HL-60/S4 treated with retinoic acid at 250 ng/mL for 4 days and 3 days (cell line): ENCODE results near the gene ESRP2.

Source experiments
- in situ Hi-C: fragments of 300-500 bp; cut with MboI; formaldehyde crosslinking; loops from 2 replicates; pipeline ENCODE4 v1.7.0; 2022; ENCODE audit warnings: low sequenced_read_pairs

The ESRP2 gene

GRCh38 chr16:68227183-68227793 lies 8.6 kb downstream of the ESRP2 start:
- in situ Hi-C loops = no loop called here

GRCh38 chr16:68226116-68226515 lies 9.8 kb downstream of the ESRP2 start:
- in situ Hi-C loops = no loop called here

- in situ Hi-C loops = no loop called here
These were observed 12.9 kb downstream of the ESRP2 start for GRCh38 chr16:68223072-68223471.

DNA sequence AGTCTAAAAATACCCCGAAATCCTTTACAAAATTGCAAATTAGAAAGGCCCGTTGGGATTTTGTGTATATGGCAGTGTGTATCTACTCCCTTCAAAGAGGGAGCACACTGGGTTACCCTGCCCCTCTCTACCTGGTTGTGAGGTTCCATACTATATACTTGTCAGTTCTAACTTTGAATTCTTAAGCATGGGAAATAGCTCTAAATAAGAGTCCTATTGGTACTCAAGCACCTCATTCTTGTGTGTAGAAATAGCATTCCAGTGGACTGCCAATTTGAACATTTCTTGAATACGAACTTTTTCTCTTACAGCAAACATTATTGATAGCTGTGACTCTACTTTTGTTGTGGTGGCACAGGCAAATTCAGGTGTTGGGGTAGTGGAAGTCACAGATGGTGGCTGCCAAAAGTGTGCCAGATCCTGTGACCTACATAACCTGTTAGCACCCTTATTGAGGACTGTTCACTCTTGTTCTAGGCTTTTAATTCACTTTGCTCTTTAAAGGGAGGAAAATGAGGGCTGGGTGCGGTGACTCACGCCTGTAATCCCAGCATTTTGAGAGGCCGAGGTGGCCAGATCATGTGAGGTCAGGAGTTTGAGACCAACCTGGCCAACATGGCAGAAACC lies 16.1 kb downstream of the ESRP2 start:
- in situ Hi-C loops = no loop called here

GRCh38 chr16:68217506-68217905 lies 18.4 kb downstream of the ESRP2 start:
- in situ Hi-C loops = no loop called here

DNA sequence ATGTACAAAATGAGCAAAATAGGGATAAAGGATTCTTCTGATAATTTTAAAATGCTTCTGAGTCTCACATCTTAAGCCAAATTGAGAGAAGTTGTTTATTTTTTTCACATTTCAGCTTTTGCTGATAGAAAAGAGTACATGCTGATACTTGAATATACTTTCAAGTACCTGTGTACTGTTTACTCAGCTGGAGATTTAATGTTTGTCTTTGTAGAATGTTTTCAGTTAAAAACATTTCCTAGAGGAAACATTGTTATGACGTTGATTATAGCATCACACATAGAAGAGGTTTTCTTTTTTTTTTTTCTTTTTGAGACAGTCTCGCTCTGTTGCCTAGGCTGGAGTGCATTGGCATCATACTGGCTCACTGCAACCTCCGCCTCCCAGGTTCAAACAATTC lies 19.7 kb downstream of the ESRP2 start:
- in situ Hi-C loops = no loop called here

DNA sequence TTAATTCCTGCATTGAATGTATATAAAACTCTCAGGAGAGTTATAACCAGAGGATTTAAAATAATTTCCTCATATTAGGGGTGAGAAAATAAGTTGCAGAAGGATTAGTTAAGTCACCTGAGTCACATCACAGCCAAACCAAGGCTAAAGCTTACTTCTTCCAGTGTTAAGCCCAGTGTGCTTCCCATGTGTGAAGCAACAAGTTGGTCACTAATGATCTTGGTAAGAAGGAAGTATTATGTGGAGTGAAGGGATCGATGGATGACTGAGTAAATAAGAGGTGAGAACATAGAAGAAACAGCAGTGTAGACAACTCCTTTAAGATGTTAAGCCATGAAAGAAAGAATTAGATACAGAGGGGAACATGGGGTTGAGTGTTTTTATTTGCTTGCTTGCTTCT lies 20.6 kb downstream of the ESRP2 start:
- in situ Hi-C loops = no loop called here

DNA sequence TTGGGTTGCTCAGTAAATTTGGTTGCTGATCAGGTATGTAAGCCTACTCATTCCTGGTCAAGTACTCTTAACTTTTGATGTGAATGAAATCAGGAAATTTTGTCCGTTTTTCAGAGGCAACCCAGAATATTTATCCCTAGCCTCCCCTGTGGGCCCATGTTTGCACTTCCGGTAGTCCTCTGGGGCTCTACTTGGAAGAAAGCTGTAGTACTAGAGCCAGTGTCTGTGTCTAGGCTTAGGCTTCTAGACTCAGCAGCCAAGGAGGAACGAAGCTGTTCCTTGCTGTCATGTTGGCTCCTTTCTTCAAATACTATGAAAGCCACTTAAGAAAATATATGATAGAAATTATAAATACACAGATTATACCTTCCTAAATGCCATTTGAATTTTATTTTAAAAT lies 21.2 kb downstream of the ESRP2 start:
- in situ Hi-C loops = no loop called here

DNA sequence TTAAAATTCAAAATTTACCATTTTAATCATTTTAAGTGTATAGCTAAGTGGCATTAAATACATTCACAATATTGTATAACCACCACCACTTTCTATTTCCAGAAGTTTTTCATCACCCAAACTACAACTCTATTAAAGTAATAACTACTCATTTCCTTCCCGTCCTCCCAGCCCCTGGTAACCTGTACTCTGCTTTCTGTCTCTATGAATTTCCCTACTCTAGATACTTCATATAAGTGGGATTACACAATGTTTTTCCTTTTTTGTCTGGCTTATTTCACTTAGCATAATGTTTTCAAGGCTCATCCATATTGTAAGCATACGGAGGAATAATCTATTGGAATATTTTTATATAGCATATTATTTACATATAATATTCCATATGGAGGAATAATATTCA lies 29.7 kb downstream of the ESRP2 start:
- in situ Hi-C loops = no loop called here

- in situ Hi-C loops = no loop called here
These were observed 33.8 kb downstream of the ESRP2 start for GRCh38 chr16:68202091-68202519.

DNA sequence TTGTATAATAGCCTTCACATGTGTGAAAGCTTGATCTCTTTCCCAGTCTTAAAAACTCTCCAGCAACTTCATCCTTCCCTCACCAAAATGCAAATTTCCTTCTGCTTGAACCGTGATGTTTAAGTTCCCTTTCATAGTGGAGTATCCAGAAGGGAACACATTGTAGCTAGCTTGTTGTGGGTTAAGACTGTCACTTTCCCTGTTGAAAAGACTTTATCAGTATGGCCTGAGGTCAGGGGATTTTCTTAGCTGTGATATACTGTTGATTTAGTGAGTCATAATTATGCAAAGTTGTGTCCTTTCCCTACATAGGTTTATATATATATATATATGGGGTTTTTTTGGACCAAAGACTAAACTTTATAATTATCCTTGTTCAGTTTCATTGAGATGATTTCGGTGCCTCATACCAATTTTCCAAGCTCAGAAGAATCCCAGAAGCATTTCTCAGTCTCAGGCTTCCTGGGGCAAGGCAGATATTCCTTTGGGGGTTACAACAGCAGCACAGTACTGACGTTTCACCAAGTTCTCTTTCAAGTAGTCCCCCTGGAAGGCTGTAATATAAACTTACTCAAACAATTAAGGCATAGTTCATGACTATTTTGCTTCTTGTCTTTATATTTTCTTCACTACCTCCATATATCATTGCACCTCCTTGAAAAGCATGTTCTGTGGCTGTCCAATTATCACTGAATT lies 35.7 kb downstream of the ESRP2 start:
- in situ Hi-C loops = no loop called here

DNA sequence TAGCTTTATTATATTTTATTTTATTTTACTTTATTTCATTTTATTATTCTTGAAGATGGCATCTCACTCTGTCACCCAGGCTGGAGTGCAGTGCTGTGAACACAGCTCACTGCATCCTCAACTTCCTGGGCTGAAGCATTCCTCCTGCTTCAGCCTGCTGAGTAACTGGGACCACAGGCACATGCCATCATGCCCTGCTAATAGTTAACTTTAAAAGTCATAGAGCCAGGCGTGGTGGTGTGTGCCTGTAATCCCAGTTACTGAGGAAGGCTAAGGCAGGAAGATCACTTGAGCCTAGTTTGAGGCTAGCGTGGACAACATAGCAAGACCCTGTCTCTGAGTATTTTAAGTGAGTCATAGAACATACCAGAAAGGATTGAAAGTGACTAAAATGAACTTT lies 38.7 kb downstream of the ESRP2 start:
- in situ Hi-C loops = no loop called here

DNA sequence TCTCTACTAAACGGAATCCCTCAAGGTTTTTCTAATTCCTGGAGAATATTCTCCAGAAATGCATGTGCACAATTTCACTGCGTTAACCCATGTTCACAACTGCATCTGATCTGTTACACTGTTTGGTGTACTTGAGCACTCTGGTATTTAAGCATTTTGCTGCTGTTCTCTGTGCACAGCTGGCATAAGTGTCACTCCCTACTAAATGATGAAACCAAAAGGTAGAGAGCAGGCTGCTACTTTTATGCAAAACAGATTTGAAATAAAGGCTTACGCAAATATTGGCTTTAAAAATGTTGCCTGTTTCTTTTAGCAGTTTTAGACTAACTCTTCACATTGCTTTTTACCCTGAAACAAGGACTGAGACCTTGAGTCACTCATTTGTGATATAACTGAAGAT lies 41.7 kb downstream of the ESRP2 start:
- in situ Hi-C loops = no loop called here

DNA sequence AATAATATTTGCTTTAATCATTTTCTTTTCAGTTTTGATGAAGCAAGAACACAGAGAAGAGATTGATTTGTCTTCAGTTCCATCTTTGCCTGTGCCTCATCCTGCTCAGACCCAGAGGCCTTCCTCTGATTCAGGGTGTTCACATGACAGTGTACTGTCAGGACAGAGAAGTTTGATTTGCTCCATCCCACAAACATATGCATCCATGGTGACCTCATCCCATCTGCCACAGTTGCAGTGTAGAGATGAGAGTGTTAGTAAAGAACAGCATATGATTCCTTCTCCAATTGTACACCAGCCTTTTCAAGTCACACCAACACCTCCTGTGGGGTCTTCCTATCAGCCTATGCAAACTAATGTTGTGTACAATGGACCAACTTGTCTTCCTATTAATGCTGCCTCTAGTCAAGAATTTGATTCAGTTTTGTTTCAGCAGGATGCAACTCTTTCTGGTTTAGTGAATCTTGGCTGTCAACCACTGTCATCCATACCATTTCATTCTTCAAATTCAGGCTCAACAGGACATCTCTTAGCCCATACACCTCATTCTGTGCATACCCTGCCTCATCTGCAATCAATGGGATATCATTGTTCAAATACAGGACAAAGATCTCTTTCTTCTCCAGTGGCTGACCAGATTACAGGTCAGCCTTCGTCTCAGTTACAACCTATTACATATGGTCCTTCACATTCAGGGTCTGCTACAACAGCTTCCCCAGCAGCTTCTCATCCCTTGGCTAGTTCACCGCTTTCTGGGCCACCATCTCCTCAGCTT lies 45.0 kb downstream of the ESRP2 start:
- in situ Hi-C loops = no loop called here

DNA sequence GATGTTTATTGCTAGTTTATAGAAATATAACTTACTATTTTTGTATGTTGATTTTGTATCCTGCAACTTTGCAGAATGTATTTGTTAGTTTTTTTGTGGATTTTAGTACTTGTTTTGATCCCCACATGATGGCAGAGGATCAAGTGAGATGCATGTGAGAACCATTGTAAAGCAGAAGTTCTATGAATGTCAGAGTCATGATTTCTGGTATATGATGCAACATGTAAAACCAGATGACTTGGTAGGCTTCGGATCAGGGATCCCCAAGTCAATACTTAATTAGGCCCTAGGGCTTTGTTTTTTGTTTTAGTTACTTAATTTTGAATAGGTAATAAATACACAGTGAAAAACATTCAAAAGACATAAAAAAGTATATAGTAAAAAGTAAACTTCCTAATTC lies 45.8 kb downstream of the ESRP2 start:
- in situ Hi-C loops = no loop called here

DNA sequence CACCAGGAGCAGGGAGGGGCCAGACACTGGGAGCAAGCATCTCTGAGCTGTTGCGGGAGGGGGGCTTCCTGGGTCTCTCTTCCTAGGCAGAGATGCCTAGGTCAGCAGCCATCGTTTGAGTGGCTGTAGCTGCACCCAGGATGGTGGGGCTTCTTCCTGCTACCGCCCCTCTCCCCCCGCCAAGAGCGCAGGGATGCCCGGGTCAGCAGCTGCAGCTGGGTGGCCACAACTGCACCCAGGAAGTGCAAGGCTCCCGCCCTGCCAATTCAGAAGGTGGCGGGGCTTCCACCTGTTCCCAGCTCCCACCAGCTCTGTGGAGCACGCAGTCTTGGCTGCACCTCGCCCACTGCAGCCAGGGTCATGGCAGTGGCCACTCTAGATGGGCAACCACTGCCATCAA lies 47.8 kb downstream of the ESRP2 start:
- in situ Hi-C loops = no loop called here

DNA sequence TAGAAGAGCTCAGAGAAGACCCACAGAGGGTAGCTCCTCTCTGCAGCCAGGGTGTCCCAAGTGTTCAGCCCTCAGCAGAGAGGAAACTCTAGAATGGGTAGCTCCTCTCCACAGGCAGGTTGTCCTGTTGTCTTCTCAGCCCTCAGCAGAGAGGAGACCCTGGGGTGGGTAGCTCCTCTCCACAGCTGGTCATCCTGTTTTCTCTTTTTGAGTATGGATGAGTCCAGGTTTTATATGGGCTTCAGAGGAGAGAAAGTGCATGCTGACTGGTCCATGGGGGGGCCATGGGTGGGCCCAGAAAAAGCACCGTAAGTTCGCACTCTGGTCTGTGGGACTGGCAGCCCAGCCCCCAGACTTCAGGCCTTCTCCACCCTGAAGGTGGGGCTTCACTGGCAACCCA lies 48.4 kb downstream of the ESRP2 start:
- in situ Hi-C loops = no loop called here

DNA sequence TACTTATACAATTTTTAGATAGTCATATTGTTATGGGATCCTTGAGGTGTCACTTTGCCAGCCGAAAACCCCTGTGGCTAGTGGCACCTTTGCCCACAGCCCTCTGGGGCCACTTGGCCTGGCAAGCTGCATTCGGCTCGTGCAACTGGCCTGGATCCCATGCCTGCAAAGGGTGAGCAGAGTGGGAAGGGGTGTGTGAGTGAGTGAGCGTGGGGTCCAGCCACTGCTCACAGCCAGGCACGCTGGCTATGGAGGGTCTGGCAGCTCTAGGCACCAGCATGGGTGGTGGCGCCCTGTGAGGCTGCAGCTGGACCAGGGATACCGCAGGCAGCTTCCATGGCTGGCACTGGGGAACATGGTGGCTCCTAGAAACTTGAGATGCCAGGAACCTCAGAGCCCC lies 49.0 kb downstream of the ESRP2 start:
- in situ Hi-C loops = no loop called here

- in situ Hi-C loops = no loop called here
These were observed 52.9 kb downstream of the ESRP2 start for GRCh38 chr16:68183046-68183445.

GRCh38 chr16:68179855-68180254 lies 56.1 kb downstream of the ESRP2 start:
- in situ Hi-C loops = no loop called here

- in situ Hi-C loops = no loop called here
These were observed 56.6 kb downstream of the ESRP2 start for GRCh38 chr16:68179196-68179795.
